Fibroblast of lung (primary cell): ENCODE measurements around the gene DNAH17. TPM values are rescaled to one million over a fixed set of nuclear protein-coding genes. Genes with fewer than 3 reads are reported as not detected.

Experiments
- DNase-seq, 2 donors: peaks; one replicate each; pipeline versions ENCODE4 v3.0.0 to v3.0.0-alpha.2; 2010; ENCODE audit warnings: low read depth in 2 of 2
- H2AFZ ChIP-seq: 2 replicates; pipeline ENCODE4 v1.5.1; 2012; ENCODE audit warnings: low read length, control low read depth, inconsistent platforms
- H3K27ac ChIP-seq: 2 replicates; pipeline ENCODE4 v1.5.1; 2011; ENCODE audit warnings: low read length, control low read depth; ENCODE audit not compliant: insufficient read depth
- H3K27me3 ChIP-seq: 2 replicates; pipeline ENCODE4 v1.5.1; 2011; ENCODE audit warnings: mild to moderate bottlenecking, low read length; ENCODE audit not compliant: control insufficient read depth, insufficient read depth
- H3K36me3 ChIP-seq: 2 replicates; pipeline ENCODE4 v1.5.1; 2011; ENCODE audit warnings: low read length; ENCODE audit not compliant: control insufficient read depth, insufficient read depth
- H3K4me1 ChIP-seq: 2 replicates; pipeline ENCODE4 v1.5.1; 2011; ENCODE audit warnings: low read length; ENCODE audit not compliant: control insufficient read depth, insufficient read depth; ENCODE audit errors: extremely low read depth
- H3K4me2 ChIP-seq: 2 replicates; pipeline ENCODE4 v1.5.1; 2011; ENCODE audit warnings: low read length, control low read depth; ENCODE audit not compliant: insufficient read depth; ENCODE audit errors: extremely low read depth
- H3K4me3 ChIP-seq, 4 experiments: fragments of 200-600 bp in 1 of 4; sonication (generic) in 1 of 4; replicated peaks in 1 of 4; 2 replicates each; pipeline ENCODE4 v1.5.1; 2011 to 2016; ENCODE audit warnings: low read length in 4 of 4, low read depth in 3 of 4, mild to moderate bottlenecking in 3 of 4, control low read depth in 2 of 4, inconsistent platforms in 1 of 4, mixed read lengths in 1 of 4; ENCODE audit not compliant: insufficient read depth in 1 of 4; ENCODE audit errors: control extremely low read depth in 1 of 4
- H3K79me2 ChIP-seq: 2 replicates; pipeline ENCODE4 v1.5.1; 2012; ENCODE audit warnings: mild to moderate bottlenecking, low read length, inconsistent platforms; ENCODE audit not compliant: control insufficient read depth, insufficient read depth
- H3K9ac ChIP-seq: 2 replicates; pipeline ENCODE4 v1.5.1; 2011; ENCODE audit warnings: mild to moderate bottlenecking, low read length, control low read depth; ENCODE audit not compliant: insufficient read depth
- H3K9me3 ChIP-seq: 2 replicates; pipeline ENCODE4 v1.5.1; 2012; ENCODE audit warnings: low read depth, low read length; ENCODE audit not compliant: control insufficient read depth, insufficient read depth
- H4K20me1 ChIP-seq: 2 replicates; pipeline ENCODE4 v1.5.1; 2011; ENCODE audit warnings: low read length; ENCODE audit not compliant: control insufficient read depth, insufficient read depth; ENCODE audit errors: extremely low read depth
- EZH2 ChIP-seq: IDR thresholded peaks from 2 replicates; pipeline ENCODE4 v1.5.1; 2012; ENCODE audit warnings: low read length, control low read depth, mild to moderate bottlenecking; ENCODE audit errors: missing control alignments
- polyA plus RNA-seq, 2 donors: library from polyadenylated mRNA; depleted of rRNA in 1 of 2; stranded (reverse) in 1 of 2; unstranded in 1 of 2; fragments of >200 nt; gene quantifications; 2 replicates each; pipeline ENCODE4 v1.2.1, GENCODE V29; 2011 to 2012; ENCODE audit warnings: missing spikeins in 1 of 2
- total RNA-seq: library from RNA; depleted of rRNA; stranded (reverse); fragments of >200 nt; gene quantifications from 2 replicates; pipeline ENCODE4 v1.2.1, GENCODE V29; 2014
- TF ChIP-seq, protein P1 (sequence below), 2 donors: IDR thresholded peaks in 1 of 2; conservative IDR thresholded peaks in 1 of 2; 1 replicate in 1 of 2; 2 replicates in 1 of 2; pipeline ENCODE4 v1.5.1; 2011 to 2012; ENCODE audit warnings: low read length in 2 of 2, control low read depth in 1 of 2, inconsistent platforms in 1 of 2, low read depth in 1 of 2, mild to moderate bottlenecking in 1 of 2

Gene DNAH17
- total and polyA plus RNA-seq, 2 donors (not counting 1 experiment from before 2014, with no cell fraction given) = not detected

DNA sequence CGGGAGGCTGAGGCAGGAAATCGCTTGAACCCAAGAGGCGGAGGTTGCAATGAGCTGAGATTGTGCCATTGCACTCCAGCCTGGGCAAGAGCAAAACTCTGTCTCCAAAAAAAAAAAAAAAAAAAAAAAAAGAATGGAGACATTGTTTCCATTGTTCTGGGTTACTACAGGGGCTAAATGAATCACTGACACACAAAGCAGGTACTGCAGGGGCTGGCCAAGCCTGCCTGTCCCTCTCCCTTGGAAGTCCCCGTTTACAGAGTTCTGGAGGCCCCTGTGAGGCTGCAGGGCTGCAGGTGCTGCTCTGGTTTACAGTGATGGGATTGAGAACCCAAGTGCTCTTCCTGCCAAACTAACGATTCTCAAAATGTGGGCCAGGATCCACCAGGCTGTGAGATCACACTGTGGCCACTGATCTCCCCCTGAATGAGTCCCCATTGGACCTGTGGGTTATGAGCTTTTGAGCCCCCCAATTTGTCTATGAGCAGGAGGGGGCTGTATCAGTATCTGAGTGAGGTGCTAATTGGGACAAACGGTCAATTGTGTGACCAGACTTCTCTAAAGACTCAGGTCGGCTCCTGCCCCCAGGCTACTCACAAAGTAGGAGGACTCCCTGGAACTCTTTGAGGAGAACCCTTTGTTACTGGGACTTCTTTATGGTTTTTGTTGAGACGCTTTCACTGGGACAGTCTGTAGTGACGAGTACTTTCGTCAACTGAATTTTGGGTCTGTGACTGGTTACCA is 39.0 kb downstream of the DNAH17 start:
- H3K9me3 ChIP-seq = no peaks in the 10 kb centered on the region
- H3K36me3 ChIP-seq = no peaks in the 10 kb centered on the region
- H3K9ac ChIP-seq = no peak overlapping the region
- H3K4me3 ChIP-seq = no peak overlapping the region
- no peaks in the 10 kb centered on the region for H3K4me1 ChIP-seq
- no peak overlapping the region for H3K4me2 ChIP-seq
- no peaks in the 10 kb centered on the region for H4K20me1 ChIP-seq
- H3K27me3 ChIP-seq = peaks cover 11% of the 10 kb centered on the region
- no peak for TF ChIP-seq EZH2
- TF ChIP-seq, protein P1, sequence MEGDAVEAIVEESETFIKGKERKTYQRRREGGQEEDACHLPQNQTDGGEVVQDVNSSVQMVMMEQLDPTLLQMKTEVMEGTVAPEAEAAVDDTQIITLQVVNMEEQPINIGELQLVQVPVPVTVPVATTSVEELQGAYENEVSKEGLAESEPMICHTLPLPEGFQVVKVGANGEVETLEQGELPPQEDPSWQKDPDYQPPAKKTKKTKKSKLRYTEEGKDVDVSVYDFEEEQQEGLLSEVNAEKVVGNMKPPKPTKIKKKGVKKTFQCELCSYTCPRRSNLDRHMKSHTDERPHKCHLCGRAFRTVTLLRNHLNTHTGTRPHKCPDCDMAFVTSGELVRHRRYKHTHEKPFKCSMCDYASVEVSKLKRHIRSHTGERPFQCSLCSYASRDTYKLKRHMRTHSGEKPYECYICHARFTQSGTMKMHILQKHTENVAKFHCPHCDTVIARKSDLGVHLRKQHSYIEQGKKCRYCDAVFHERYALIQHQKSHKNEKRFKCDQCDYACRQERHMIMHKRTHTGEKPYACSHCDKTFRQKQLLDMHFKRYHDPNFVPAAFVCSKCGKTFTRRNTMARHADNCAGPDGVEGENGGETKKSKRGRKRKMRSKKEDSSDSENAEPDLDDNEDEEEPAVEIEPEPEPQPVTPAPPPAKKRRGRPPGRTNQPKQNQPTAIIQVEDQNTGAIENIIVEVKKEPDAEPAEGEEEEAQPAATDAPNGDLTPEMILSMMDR (conservative IDR thresholded peaks at IDR 0.05 in 1 of 2, IDR thresholded peaks at IDR 0.05 in 1 of 2; ENCODE audit: low read depth in 1 of 2, low read length in 2 of 2) = no peak
- H3K27ac ChIP-seq = no peak overlapping the region
- no peaks in the 10 kb centered on the region for H3K79me2 ChIP-seq
- no peak overlapping the region for H2AFZ ChIP-seq
- no peak for DNase-seq

DNA sequence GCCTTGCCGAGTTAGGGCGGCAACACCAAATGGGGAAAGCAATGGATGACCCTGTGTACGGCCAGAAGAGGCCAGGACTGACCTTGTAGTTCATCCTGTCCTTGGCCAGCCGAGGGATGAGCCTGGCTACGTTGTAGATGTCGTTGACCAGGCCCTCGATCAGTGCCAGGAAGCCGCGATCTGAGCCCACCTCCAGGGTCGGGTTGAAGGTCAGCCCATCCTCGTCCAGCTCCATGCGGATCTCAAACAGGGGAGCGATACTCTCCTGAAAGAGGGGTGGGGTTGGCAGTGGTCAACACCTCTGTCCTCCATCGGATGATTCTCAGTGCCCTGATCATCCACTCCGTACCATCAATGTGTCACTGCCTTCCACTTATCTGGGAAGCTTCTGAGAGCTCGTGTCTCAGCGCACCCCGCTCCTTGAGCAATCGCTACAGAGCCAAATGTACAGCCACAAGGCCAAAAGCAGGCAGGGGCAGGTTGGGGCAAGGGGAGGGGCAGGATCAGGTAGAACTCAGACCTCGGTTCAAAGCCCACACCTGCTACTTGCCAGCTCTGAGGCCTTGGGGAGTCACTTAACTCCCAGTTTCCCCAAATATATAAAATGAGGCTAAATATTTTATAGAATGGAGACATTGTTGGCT is 39.9 kb downstream of the DNAH17 start:
- Histone ChIP-seq H3K9me3 (no peaks in the 10 kb centered on the region), H4K20me1 (no peaks in the 10 kb centered on the region), H3K27me3 (peaks cover 11% of the 10 kb centered on the region), H3K79me2 (no peaks in the 10 kb centered on the region), H3K27ac (no peak overlapping the region), H3K4me1 (no peaks in the 10 kb centered on the region), H2AFZ (no peak overlapping the region), H3K4me3 (no peak overlapping the region), H3K36me3 (no peaks in the 10 kb centered on the region), H3K9ac (no peak overlapping the region), H3K4me2 (no peak overlapping the region)
- TF ChIP-seq, protein P1 (conservative IDR thresholded peaks at IDR 0.05 in 1 of 2, IDR thresholded peaks at IDR 0.05 in 1 of 2; ENCODE audit: low read depth in 1 of 2, low read length in 2 of 2) = no peak
- TF ChIP-seq EZH2 = no peak
- no peak for DNase-seq

DNA sequence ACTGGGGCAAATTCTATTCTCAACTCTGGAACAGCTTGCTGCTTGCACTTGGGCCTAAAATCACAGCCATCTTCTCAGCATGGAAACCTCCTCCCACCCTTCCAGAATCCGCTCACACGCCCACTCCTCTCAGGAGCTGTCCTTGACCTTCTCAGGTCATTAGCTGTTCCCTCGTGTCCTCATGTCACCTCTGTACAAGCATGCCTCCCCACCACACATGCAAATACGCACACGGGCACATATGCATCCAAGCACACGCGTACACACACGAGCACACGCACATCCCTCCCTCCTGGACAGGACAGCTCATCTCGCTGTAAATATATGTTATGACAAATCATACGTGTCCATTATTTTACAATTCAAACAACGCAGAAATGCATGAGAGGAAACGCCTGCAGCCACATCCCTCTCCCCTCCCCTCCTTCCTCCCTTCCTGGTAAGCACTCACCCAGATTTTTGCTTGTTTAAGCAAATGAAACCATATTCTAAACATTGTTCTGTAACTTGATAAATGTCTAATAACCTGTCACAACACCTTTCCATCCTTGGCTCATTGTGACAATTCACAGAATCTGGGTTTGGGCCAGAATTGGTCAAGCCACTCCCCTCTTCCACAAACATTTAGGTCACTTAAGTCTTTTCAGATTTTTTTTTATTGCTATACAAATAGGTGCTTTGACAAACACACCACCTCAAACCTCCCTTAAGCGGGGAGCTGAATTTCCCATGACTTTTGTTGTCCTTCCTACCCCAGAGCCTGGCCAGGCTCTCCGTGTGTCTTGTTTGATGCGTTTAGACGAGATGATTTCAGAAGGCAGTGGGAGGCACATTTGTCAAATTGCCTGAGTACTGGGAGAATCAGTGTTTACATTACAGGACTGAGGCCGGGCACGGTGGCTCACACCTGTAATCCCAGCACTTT is 41.7 kb downstream of the DNAH17 start:
- H3K4me3 ChIP-seq = no peak overlapping the region
- DNase-seq = no peak
- H3K27me3 ChIP-seq = peaks cover 11% of the 10 kb centered on the region
- no peaks in the 10 kb centered on the region for H4K20me1 ChIP-seq
- H3K27ac ChIP-seq = no peak overlapping the region
- no peaks in the 10 kb centered on the region for H3K9me3 ChIP-seq
- no peaks in the 10 kb centered on the region for H3K4me1 ChIP-seq
- TF ChIP-seq EZH2 = no peak
- TF ChIP-seq, protein P1 (conservative IDR thresholded peaks at IDR 0.05 in 1 of 2, IDR thresholded peaks at IDR 0.05 in 1 of 2; ENCODE audit: low read depth in 1 of 2, low read length in 2 of 2) = no peak
- no peak overlapping the region for H3K9ac ChIP-seq
- no peak overlapping the region for H2AFZ ChIP-seq
- no peaks in the 10 kb centered on the region for H3K79me2 ChIP-seq
- H3K4me2 ChIP-seq = no peak overlapping the region
- no peaks in the 10 kb centered on the region for H3K36me3 ChIP-seq
